DOHH2 (cell line): ENCODE data around the gene SNX13.

Source experiments
- H3F3A ChIP-seq: fragments of 200-600 bp; sonication (generic), shearing (Covaris generic); 2 replicates; pipeline ENCODE4 v1.6.0; 2016; ENCODE audit warnings: antibody characterized with exemption, mild to moderate bottlenecking; ENCODE audit not compliant: control insufficient read depth, insufficient read depth
- H3K27ac ChIP-seq: fragments of 200-600 bp; sonication (generic); 2 replicates; pipeline ENCODE4 v1.5.1; 2014; ENCODE audit warnings: low read depth, mild to moderate bottlenecking, low read length, moderate library complexity
- H3K27me3 ChIP-seq: fragments of 200-600 bp; sonication (generic); 2 replicates; pipeline ENCODE4 v1.6.1; 2014; ENCODE audit warnings: mild to moderate bottlenecking, low read length, mixed read lengths; ENCODE audit not compliant: control insufficient read depth
- H3K36me3 ChIP-seq: fragments of 200-600 bp; sonication (generic); 2 replicates; pipeline ENCODE4 v1.6.1; 2014; ENCODE audit warnings: mild to moderate bottlenecking, low read length, moderate library complexity, mixed read lengths; ENCODE audit not compliant: control insufficient read depth
- H3K4me1 ChIP-seq: fragments of 200-600 bp; sonication (generic); 2 replicates; pipeline ENCODE4 v1.6.1; 2014; ENCODE audit warnings: mild to moderate bottlenecking, low read length, mixed read lengths; ENCODE audit not compliant: control insufficient read depth
- H3K4me2 ChIP-seq: fragments of 200-600 bp; sonication (generic); 2 replicates; pipeline ENCODE4 v1.6.0; 2014; ENCODE audit warnings: mild to moderate bottlenecking, low read length, moderate library complexity
- H3K4me3 ChIP-seq: fragments of 200-600 bp; sonication (generic); 2 replicates; pipeline ENCODE4 v1.5.1; 2014; ENCODE audit warnings: mild to moderate bottlenecking, low read length, mixed read lengths
- H3K79me2 ChIP-seq: fragments of 200-600 bp; sonication (generic); 2 replicates; pipeline ENCODE4 v1.6.1; 2014; ENCODE audit warnings: mild to moderate bottlenecking, low read length, mixed read lengths; ENCODE audit not compliant: control insufficient read depth
- H3K9me2 ChIP-seq: fragments of 200-600 bp; sonication (generic); replicated peaks from 2 replicates; pipeline ENCODE4 v1.6.1; 2014; ENCODE audit warnings: mild to moderate bottlenecking, low read length, mixed read lengths; ENCODE audit not compliant: control insufficient read depth
- H3K9me3 ChIP-seq: fragments of 200-600 bp; sonication (generic); 2 replicates; pipeline ENCODE4 v1.6.1; 2014; ENCODE audit warnings: antibody characterized with exemption, low read length, mixed read lengths; ENCODE audit not compliant: control insufficient read depth, insufficient read depth
- H4K20me1 ChIP-seq: fragments of 200-600 bp; sonication (generic); 2 replicates; pipeline ENCODE4 v1.6.0; 2014; ENCODE audit warnings: low read depth, mild to moderate bottlenecking, antibody characterized with exemption, low read length, moderate library complexity; ENCODE audit not compliant: control insufficient read depth, insufficient read depth
- CTCF ChIP-seq: fragments of 200-600 bp; sonication (generic); IDR thresholded peaks from one replicate; pipeline ENCODE4 v1.5.1; 2014; ENCODE audit warnings: antibody characterized with exemption, mild to moderate bottlenecking, low read depth, low read length; ENCODE audit not compliant: poor library complexity, severe bottlenecking
- EZH2phosphoT487 ChIP-seq: fragments of 200-600 bp; sonication (generic); IDR thresholded peaks from 2 replicates; pipeline ENCODE4 v1.6.1; 2017; ENCODE audit warnings: borderline replicate concordance, mild to moderate bottlenecking, antibody characterized with exemption, low read length, moderate library complexity, mixed read lengths

The SNX13 gene

GRCh38 chr7:17930546-17930945 lies 9.7 kb downstream of the SNX13 start:
- TF ChIP-seq EZH2phosphoT487 (no peak), CTCF (no peak)
- Histone ChIP-seq H3K4me1 (peaks cover 80% of the 10 kb centered on the region), H3K4me3 (no peak overlapping the region), H3F3A (peaks cover 14% of the 10 kb centered on the region), H3K4me2 (no peak overlapping the region), H3K36me3 (peaks cover 6% of the 10 kb centered on the region; the same call in 1 of the 2 replicates), H3K79me2 (peaks cover 99% of the 10 kb centered on the region), H3K27me3 (no peaks in the 10 kb centered on the region), H3K9me3 (no peaks in the 10 kb centered on the region), H4K20me1 (peaks cover 21% of the 10 kb centered on the region; the same call in 1 of the 2 replicates), H3K9me2 (no peaks in the 10 kb centered on the region), H3K27ac (no peak overlapping the region)

GRCh38 chr7:17929647-17930395 lies 10.5 kb downstream of the SNX13 start:
- peaks cover 25% of the 10 kb centered on the region; the same call in 1 of the 2 replicates for H4K20me1 ChIP-seq
- H3K4me2 ChIP-seq = no peak overlapping the region
- H3K27me3 ChIP-seq = no peaks in the 10 kb centered on the region
- peaks cover 99% of the 10 kb centered on the region for H3K79me2 ChIP-seq
- H3K36me3 ChIP-seq = peaks cover 3% of the 10 kb centered on the region; the same call in 1 of the 2 replicates
- peaks cover 7% of the 10 kb centered on the region for H3F3A ChIP-seq
- peaks cover 73% of the 10 kb centered on the region for H3K4me1 ChIP-seq
- no peaks in the 10 kb centered on the region for H3K9me3 ChIP-seq
- no peaks in the 10 kb centered on the region for H3K9me2 ChIP-seq
- H3K27ac ChIP-seq = no peak overlapping the region
- no peak overlapping the region for H3K4me3 ChIP-seq
- TF ChIP-seq CTCF (no peak), EZH2phosphoT487 (no peak)

GRCh38 chr7:17928055-17928454 lies 12.2 kb downstream of the SNX13 start:
- H3K79me2 ChIP-seq = peaks cover 99% of the 10 kb centered on the region
- H4K20me1 ChIP-seq = peaks cover 28% of the 10 kb centered on the region; the same call in 1 of the 2 replicates
- TF ChIP-seq EZH2phosphoT487 (no peak), CTCF (no peak)
- H3K9me3 ChIP-seq = no peaks in the 10 kb centered on the region
- H3K27me3 ChIP-seq = no peaks in the 10 kb centered on the region
- H3K4me2 ChIP-seq = no peak overlapping the region
- H3K9me2 ChIP-seq = no peaks in the 10 kb centered on the region
- no peak overlapping the region for H3K27ac ChIP-seq
- peaks cover 55% of the 10 kb centered on the region for H3K4me1 ChIP-seq
- no peak overlapping the region for H3K4me3 ChIP-seq
- H3F3A ChIP-seq = no peaks in the 10 kb centered on the region
- peaks cover 3% of the 10 kb centered on the region; the same call in 1 of the 2 replicates for H3K36me3 ChIP-seq
